AG08396 (cell line): ENCODE results near the gene LEP.
A peak's percentile ranks its signal among the peaks of the same experiment; 100 is the strongest.

Source experiments
- DNase-seq: peaks from one replicate; pipeline ENCODE4 v3.0.0; 2012; ENCODE audit warnings: low spot score, mixed read lengths

LEP gene

DNA sequence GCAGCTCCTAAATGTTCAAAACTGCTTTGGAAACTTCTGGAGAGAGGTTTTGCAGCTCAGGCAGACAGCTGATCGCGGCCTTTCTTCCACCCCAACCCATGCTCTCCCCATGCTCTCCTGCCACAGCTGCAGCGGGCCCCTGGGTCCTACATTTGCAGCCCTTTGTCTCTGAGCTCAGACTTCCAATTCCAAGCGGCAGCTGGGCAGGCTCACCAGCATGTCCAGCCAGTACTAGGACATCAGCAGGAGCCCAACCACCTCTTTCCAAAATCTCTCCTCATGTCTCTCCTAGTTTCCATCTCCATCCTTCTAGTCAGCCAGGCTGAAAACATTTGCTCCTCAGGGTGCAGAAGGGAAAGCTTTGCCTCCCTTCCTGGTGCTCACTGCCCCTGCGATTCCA lies 6.0 kb downstream of the LEP start:
- DNase-seq: no peak

- peak; percentile 41 for DNase-seq
These were observed 6.6 kb downstream of the LEP start for GRCh38 chr7:128247640-128248194.

DNA sequence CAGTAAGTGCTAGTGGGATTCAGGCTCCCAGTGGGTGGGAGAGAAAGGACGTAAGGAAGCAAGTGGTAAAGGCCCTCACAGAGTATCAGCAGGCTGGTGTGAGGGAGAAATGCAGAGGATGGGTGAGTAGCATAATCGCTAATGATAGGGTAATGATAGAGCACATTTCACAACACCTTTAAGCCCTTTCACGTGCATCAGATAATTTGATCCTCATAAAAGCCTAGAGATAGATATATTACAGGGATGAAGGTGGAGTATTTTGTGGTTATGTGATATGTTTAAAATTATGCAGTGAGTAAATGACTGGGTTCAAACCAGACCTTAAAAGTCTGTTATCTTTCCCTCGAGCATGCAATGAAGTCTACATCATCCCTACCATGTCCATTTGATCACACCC lies 10.3 kb downstream of the LEP start:
- DNase-seq: no peak

DNA sequence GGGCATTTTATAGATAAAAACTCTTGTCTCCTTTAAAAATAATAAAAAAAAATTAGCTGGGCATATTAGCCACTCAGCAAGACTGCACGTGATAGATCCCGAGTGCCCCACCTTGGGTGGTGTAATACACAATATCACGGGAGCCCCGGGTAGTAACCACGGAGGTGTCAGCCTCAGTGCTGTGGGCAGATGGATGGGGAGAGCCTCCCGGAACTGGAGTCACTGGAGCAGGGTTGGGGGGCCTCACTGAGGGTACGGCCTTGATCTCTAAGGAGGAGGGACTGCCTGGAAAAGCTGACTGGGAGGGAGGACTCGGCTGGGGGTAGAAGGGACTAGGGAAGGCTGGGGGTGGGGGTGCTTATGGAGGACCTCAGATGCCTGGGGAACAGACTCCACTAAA lies 12.6 kb downstream of the LEP start:
- DNase-seq: no peak

- no peak for DNase-seq
These were observed 13.4 kb downstream of the LEP start for GRCh38 chr7:128254470-128254869.

DNA sequence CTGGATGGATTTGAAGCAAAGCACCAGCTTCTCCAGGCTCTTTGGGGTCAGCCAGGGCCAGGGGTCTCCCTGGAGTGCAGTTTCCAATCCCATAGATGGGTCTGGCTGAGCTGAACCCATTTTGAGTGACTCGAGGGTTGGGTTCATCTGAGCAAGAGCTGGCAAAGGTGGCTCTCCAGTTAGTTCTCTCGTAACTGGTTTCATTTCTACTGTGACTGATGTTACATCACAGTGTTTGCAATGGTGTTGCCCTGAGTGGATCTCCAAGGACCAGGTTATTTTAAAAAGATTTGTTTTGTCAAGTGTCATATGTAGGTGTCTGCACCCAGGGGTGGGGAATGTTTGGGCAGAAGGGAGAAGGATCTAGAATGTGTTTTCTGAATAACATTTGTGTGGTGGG lies 14.2 kb downstream of the LEP start:
- no peak for DNase-seq

DNA sequence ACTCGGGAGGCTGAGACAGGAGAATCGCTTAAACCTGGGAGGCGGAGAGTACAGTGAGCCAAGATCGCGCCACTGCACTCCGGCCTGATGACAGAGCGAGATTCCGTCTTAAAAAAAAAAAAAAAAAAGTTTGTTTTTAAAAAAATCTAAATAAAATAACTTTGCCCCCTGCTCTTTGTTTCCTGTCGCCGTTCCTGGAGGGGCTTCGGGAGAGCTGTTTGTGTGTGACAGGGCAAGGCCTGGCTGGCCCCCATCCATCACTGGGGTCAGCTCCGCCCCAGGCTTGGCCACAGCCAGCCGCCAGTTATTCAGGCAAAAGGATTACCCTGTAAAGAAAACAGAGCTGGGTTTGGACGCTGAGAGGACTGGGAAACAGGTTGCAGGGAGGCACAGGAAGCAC lies 16.4 kb downstream of the LEP start:
- no peak for DNase-seq

DNA sequence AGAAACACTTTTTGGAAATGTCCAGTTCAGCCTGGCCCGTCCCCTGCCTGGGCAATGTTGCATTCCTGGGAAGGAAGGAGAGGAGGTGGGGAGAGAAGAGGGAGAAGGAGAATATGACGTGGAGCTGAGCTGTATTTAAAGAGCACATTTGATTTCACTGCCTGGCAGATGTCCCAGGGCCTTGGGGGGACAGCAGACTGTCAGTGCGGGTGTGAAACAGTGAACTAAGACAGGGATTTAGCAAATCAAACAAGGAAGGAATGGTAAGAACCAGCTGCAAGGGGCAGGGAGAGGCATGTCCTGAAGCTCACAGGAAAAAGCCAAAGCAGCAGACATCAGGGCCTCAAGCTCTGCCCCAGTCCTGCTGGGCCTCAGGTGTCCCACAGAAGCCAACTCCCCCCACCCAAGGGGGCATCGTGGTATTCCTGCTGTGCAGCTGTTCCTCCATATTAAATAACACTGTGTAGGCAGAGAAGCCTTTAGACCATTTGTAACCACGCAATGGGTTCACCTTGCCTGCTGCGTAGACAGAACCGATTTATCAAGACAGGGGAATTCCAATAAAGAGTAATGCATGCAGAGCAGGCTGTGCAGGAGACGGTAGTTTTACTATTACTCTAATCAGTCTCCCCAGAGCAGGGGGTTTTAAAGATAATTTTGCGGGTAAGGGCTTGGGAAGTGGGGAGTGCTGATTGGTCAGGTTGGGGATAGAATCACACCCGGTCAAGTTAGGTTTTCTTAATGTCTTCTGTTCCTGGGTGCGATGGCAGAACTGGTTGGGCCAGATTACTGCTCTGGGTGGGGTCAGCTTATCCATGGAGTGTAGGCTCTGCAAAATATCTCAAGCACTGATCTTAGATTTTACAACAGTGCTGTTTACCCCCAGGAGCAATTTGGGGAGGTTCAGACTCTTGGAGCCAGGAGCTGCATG lies 18.3 kb downstream of the LEP start:
- no peak for DNase-seq

DNA sequence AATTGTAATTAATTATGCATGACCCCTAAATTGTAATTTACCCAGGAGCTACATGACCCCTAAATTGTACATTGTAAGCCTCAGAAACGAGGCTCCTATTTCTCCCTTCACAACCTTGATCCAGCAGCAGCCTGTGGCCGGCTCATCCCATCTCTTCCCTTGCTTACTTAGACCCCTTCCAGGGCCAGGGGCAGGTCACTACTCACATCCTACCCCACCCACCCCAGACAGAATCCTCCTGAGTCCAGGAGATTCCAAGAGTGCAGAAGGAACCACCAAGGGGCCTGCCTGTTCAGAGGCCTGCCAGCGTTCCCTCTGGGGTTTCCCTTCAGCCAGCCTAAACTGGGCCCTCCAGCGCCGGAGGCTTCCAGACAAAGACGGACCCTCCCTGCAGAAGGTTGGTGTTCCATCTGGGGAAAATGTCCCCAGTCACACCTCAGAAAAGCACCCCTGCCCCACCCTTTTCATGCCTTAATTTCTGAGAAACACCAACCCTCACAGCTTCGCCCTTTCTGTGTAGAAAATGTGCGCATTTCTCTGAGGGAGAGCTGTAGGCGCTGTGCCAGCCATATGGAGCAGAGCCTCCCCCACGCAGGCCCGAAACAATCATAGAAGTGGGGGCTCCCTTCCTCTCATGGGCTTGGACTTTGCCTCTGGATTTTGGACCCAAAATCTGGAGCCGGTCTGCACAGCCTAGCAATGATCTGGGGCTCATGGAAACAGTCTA lies 19.2 kb downstream of the LEP start:
- DNase-seq: no peak

GRCh38 chr7:128262273-128263028 lies 21.4 kb downstream of the LEP start:
- no peak for DNase-seq

GRCh38 chr7:128263420-128263819 lies 22.3 kb downstream of the LEP start:
- DNase-seq: no peak

- no peak for DNase-seq
These were observed 23.4 kb downstream of the LEP start for GRCh38 chr7:128264477-128264876.

GRCh38 chr7:128265156-128265905 lies 24.3 kb downstream of the LEP start:
- DNase-seq: no peak

- no peak for DNase-seq
These were observed 24.8 kb downstream of the LEP start for GRCh38 chr7:128265906-128266300.

DNA sequence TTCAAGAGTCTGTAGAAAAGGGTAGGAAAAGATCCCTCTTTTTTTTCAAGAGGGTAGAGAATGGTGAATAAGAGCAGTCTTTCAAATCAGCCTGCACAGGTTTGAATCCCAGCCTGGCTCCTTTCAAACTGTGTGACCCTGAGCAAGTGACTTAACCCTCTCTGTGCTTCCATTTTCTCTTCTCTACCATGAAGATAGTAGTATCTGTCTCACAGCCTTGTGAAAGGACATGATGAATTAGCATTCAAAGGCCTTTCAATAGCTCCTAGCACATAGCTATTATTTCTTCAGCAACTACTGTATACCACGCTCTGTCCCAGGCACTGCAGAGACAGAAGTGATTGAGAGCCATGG lies 25.4 kb downstream of the LEP start:
- no peak for DNase-seq

- DNase-seq: peak; percentile 50
These were observed 26.0 kb downstream of the LEP start for GRCh38 chr7:128266883-128267594.

DNA sequence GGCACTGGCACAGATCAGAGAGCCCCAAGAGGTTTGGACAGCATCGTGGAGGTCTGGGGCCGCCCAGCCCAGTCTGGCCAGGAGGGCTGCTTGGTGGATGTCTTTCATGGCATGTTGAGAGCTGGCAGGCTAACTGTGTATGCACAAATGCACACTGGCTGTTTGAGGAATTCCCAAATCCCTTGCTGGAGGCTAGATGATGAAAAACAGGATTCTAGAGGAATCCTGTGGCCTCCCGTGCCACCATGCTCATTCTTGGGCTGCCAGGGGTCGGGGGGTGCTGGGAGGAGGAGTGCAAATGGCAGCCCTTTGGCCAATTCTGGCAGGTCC lies 26.5 kb downstream of the LEP start:
- no peak for DNase-seq

- DNase-seq: no peak
These were observed 27.2 kb downstream of the LEP start for GRCh38 chr7:128268233-128268632.

DNA sequence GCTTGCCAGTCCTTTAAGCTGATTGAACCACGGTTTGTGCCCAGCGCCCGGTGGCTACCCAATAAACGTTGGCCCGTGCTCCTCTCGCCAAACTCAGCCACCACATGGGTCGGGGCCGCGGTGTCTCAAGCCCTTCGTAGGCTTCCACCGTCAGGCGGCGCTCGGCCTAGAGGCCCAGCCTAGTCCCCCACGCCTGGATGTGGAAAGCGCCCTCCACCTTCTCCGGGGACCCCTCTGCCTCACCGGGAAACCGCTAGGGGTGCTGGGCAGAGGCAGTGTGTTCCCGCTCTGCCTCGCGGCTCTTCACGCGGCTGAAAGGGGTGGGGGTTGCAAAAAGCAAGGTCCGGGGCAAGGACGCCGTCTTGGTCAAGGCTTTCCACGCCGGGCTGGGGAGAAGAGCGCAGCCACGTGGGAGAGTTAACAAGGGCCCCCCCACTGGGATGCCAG lies 29.8 kb downstream of the LEP start:
- no peak for DNase-seq

GRCh38 chr7:128271471-128271941 lies 30.4 kb downstream of the LEP start:
- DNase-seq: no peak

DNA sequence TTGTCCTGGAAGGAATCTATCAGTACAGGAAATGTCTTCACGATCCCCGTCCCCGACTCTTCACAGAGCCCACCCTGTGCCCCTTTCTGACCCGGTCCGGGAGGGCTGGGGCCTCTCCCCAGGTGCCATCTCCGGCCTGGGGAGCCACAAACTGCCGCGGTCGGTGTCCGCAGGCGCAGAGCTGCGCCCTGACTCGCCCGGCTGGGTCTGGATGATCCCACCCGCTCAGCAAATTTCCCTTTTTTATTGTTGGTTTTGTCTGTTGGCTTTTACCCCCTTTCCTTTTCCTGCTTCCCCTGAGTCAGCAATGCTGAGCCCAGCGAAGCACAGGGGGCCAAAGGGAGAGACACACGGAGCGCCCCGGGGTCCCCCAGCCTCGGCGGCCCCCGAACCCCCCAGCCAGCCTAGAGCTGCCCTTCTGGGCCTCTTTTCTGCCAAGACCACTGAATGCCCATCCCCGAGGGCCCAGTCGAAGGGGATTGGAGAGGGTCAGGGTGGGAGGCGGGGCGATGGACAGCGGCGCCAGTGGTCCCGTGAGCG lies 30.9 kb downstream of the LEP start:
- peak; percentile 29 for DNase-seq
